GM12878 (cell line): ENCODE results near the gene GADL1. TPM values are rescaled to one million over a fixed set of nuclear protein-coding genes. Genes with fewer than 3 reads are reported as not detected.

Source experiments
- ATAC-seq: fragments of 200-7000 bp; cut with Tn5 transposase; 3 replicates; pipeline ENCODE4 v1.9.1; 2020; ENCODE audit warnings: mild to moderate bottlenecking, moderate library complexity
- BruUV-seq: library from RNA; stranded (reverse); fragments of 400-500 nt; replicated peaks from 2 replicates; lab custom pipeline; 2021; lab: Mats Ljungman, UMichigan
- CTCF ChIA-PET: fragments of 300-600 bp; sonication (Branson Sonifier 250); formaldehyde crosslinking; extraction: SDS; loops from one replicate; lab custom pipeline; 2021; ENCODE audit warnings: inconsistent platforms; lab: Yijun Ruan, JAX
- POLR2A ChIA-PET: fragments of 350-600 bp; formaldehyde crosslinking; extraction: SDS; loops from one replicate; lab custom pipeline; 2021; ENCODE audit warnings: inconsistent platforms; lab: Charles Lee
- RAD21 ChIA-PET: fragments of 300-600 bp; sonication (Branson Sonifier 250); formaldehyde crosslinking; loops from one replicate; lab custom pipeline; 2023; ENCODE audit warnings: antibody characterized with exemption; ENCODE audit not compliant: unreplicated experiment; lab: Charles Lee
- SMC1A ChIA-PET: fragments of 300-600 bp; sonication (Branson Sonifier 250); formaldehyde crosslinking; loops from one replicate; lab custom pipeline; 2023; ENCODE audit not compliant: unreplicated experiment, uncharacterized antibody; lab: Charles Lee
- DNase-seq: peaks from one replicate; pipeline ENCODE4 v3.0.0-alpha.2; 2011; ENCODE audit warnings: low read depth, low spot score
- FAIRE-seq: peaks from 3 replicates; lab custom pipeline; 2011; peaks lifted over from hg19 to GRCh38; lab: Jason Lieb, UNC
- H2AFZ ChIP-seq: 2 replicates; pipeline ENCODE4 v1.6.0; 2011; ENCODE audit warnings: low read depth, low read length, control low read depth; ENCODE audit not compliant: control insufficient read depth
- H3K27ac ChIP-seq: 2 replicates; pipeline ENCODE4 v1.5.1; 2011; ENCODE audit warnings: control low read depth; ENCODE audit not compliant: control insufficient read depth, insufficient read depth
- H3K27me3 ChIP-seq, 2 experiments: replicated peaks in 1 of 2; 2 replicates each; pipeline versions ENCODE4 v1.6.0 to v1.6.1; 2011; ENCODE audit warnings: low read length in 1 of 2; ENCODE audit not compliant: control insufficient read depth in 2 of 2, insufficient read depth in 2 of 2
- H3K36me3 ChIP-seq, 2 experiments: 2 replicates each; pipeline ENCODE4 v1.5.1; 2011; ENCODE audit warnings: low read length in 1 of 2; ENCODE audit not compliant: control insufficient read depth in 2 of 2, insufficient read depth in 2 of 2
- H3K4me1 ChIP-seq: 2 replicates; pipeline ENCODE4 v1.6.1; 2011; ENCODE audit warnings: mild to moderate bottlenecking, low read length, moderate library complexity, mixed read lengths; ENCODE audit not compliant: control insufficient read depth, insufficient read depth
- H3K4me2 ChIP-seq: 2 replicates; pipeline ENCODE4 v1.6.0; 2011; ENCODE audit warnings: control low read depth; ENCODE audit not compliant: control insufficient read depth, insufficient read depth
- H3K4me3 ChIP-seq: fragments of 200-600 bp; sonication (generic); 2 replicates; pipeline ENCODE4 v1.5.1; 2016
- H3K79me2 ChIP-seq: 2 replicates; pipeline ENCODE4 v1.6.0; 2011; ENCODE audit warnings: low read length; ENCODE audit not compliant: control insufficient read depth, insufficient read depth
- H3K9ac ChIP-seq: 2 replicates; pipeline ENCODE4 v1.8.0; 2011; ENCODE audit warnings: low read length, control low read depth, mixed read lengths; ENCODE audit not compliant: control insufficient read depth, insufficient read depth
- H3K9me3 ChIP-seq: replicated peaks from 3 replicates; pipeline ENCODE4 v1.5.1; 2011; ENCODE audit warnings: mild to moderate bottlenecking, low read length; ENCODE audit not compliant: control insufficient read depth, insufficient read depth
- H4K20me1 ChIP-seq: 2 replicates; pipeline ENCODE4 v1.6.0; 2011; ENCODE audit not compliant: control insufficient read depth, insufficient read depth
- BCL3 ChIP-seq: IDR thresholded peaks from 2 replicates; pipeline ENCODE4 v1.6.1; 2011; ENCODE audit warnings: borderline replicate concordance, low read depth, mild to moderate bottlenecking, moderate library complexity, low read length; ENCODE audit not compliant: insufficient read depth, poor library complexity, severe bottlenecking
- BRCA1 ChIP-seq: IDR thresholded peaks from 2 replicates; pipeline ENCODE4 v1.6.1; 2011; ENCODE audit warnings: low read depth, low read length, improper control_type of control experiment
- CHD2 ChIP-seq: IDR thresholded peaks from 2 replicates; pipeline ENCODE4 v1.6.1; 2011; ENCODE audit warnings: low read depth, low read length, improper control_type of control experiment, borderline replicate concordance
- ELK1 ChIP-seq: IDR thresholded peaks from 2 replicates; pipeline ENCODE4 v1.6.1; 2012; ENCODE audit warnings: low read depth, low read length, improper control_type of control experiment
- ESRRA ChIP-seq: IDR thresholded peaks from 2 replicates; pipeline ENCODE4 v1.6.1; 2012; ENCODE audit warnings: mild to moderate bottlenecking, low read length, improper control_type of control experiment
- ETV6 ChIP-seq, 2 experiments: fragments of 450-650 bp in 1 of 2; IDR thresholded peaks in 1 of 2; conservative IDR thresholded peaks in 1 of 2; 2 replicates each; pipeline ENCODE4 v1.6.1; 2014; ENCODE audit warnings: antibody characterized with exemption in 1 of 2, borderline replicate concordance in 1 of 2, low read depth in 1 of 2, mild to moderate bottlenecking in 1 of 2, moderate library complexity in 1 of 2
- HCFC1 ChIP-seq: fragments of 150-350 bp; IDR thresholded peaks from 2 replicates; pipeline ENCODE4 v1.6.1; 2014; ENCODE audit warnings: low read length
- IRF4 ChIP-seq: IDR thresholded peaks from 2 replicates; pipeline ENCODE4 v1.6.1; 2011; ENCODE audit warnings: low read depth, low read length
- KLF5 ChIP-seq: fragments of 450-650 bp; IDR thresholded peaks from 2 replicates; pipeline ENCODE4 v1.6.1; 2014; ENCODE audit warnings: mild to moderate bottlenecking; ENCODE audit not compliant: partially characterized antibody
- MAX ChIP-seq: IDR thresholded peaks from 2 replicates; pipeline ENCODE4 v1.6.1; 2012; ENCODE audit warnings: low read depth, low read length, improper control_type of control experiment
- RBBP5 ChIP-seq: fragments of 200-600 bp; sonication (generic); conservative IDR thresholded peaks from 2 replicates; pipeline ENCODE4 v1.6.1; 2016
- TARDBP ChIP-seq: IDR thresholded peaks from 2 replicates; pipeline ENCODE4 v1.6.1; 2016; ENCODE audit warnings: borderline replicate concordance
- ZNF207 ChIP-seq: fragments of 450-650 bp; IDR thresholded peaks from 2 replicates; pipeline ENCODE4 v1.6.1; 2014; ENCODE audit warnings: antibody characterized with exemption, mild to moderate bottlenecking, borderline replicate concordance
- WGBS: methylation state at CpG from one replicate; pipeline ENCODE4 v1.1.6; 2016; ENCODE audit warnings: low lambda C conversion rate; ENCODE audit not compliant: insufficient replicate concordance, insufficient coverage; ENCODE audit errors: missing lambda C conversion rate; 5-methylcytosine and 5-hydroxymethylcytosine counted together
- in situ Hi-C: fragments of 300-500 bp; cut with MboI; formaldehyde crosslinking; loops from 9 replicates; pipeline ENCODE4 v1.14.3; 2018; ENCODE audit warnings: mixed read lengths
- intact Hi-C: fragments of 100-400 bp; cut with micrococcal nuclease; formaldehyde crosslinking; loops from one replicate; pipeline ENCODE4 v1.14.2; 2022; ENCODE audit not compliant: unreplicated experiment
- polyA plus RNA-seq, 11 experiments: library from polyadenylated mRNA; depleted of rRNA in 4 of 11; unstranded in 6 of 11; stranded (reverse) in 5 of 11; fragments of >200 nt; fragmentation: Nextera tagmentation in 4 of 11; fragmentation: Illumina TruSeq in 1 of 11; extraction: Ambion mirVana in 4 of 11; extraction: Trizol in 1 of 11; gene quantifications; 1 replicate in 1 of 11; 2 replicates in 10 of 11; pipeline versions ENCODE4 v1.2.1 to v1.2.3, GENCODE V29; 2011 to 2016; ENCODE audit warnings: inconsistent platforms in 2 of 11, missing spikeins in 2 of 11, low read depth in 1 of 11
- total RNA-seq, 4 experiments: library from RNA; depleted of rRNA in 3 of 4; stranded (reverse); fragments of >200 nt in 3 of 4; fragmentation: Illumina TruSeq in 1 of 4; extraction: Trizol in 1 of 4; gene quantifications; 2 replicates each; pipeline versions ENCODE4 v1.2.1 to v1.2.3, GENCODE V29; 2013 to 2021

GADL1 gene
- total and polyA plus RNA-seq, 10 of the 15 experiments (the other 5 are each of a cell fraction or from before 2014, with no cell fraction given), result 0.04 TPM; not detected in 9

- TF ChIP-seq KLF5 (no peak), ESRRA (no peak)
Observed at GRCh38 chr3:30827080-30827479, 67.4 kb downstream of the GADL1 start (continued).

- BruUV-seq, result no TSS peak
- Histone ChIP-seq H3K4me1 (no peaks in the 10 kb centered on the region), H3K4me3 (no peak overlapping the region), H3K79me2 (no peaks in the 10 kb centered on the region), H2AFZ (no peak overlapping the region), H3K27ac (no peak overlapping the region), H3K36me3 (no peaks in the 10 kb centered on the region), H3K9me3 (no peaks in the 10 kb centered on the region), H3K4me2 (no peak overlapping the region), H3K9ac (no peak overlapping the region), H4K20me1 (no peaks in the 10 kb centered on the region), H3K27me3 (peaks cover 0 to 2% of the 10 kb centered on the region in 2 experiments; a peak in 1 of 4 replicates)
- no peak for ATAC-seq
- ChIA-PET SMC1A (no interaction called here), POLR2A (no interaction called here), RAD21 (no interaction called here), CTCF (no interaction called here)
- no peak for FAIRE-seq
- in situ Hi-C loops, result no loop called here
- WGBS, result 0% methylated on average over 2 of the region's 2 CpGs
- no peak for DNase-seq
- intact Hi-C loops, result no loop called here
- TF ChIP-seq MAX (no peak), ZNF207 (no peak), RBBP5 (no peak), TARDBP (no peak), BCL3 (no peak), CHD2 (no peak), IRF4 (no peak), BRCA1 (no peak), HCFC1 (no peak), ETV6 (conservative IDR thresholded peaks at IDR 0.05 in 1 of 2, IDR thresholded peaks at IDR 0.05 in 1 of 2; ENCODE audit: borderline replicate concordance in 1 of 2, low read depth in 1 of 2) (no peak), ELK1 (no peak)
Observed at GRCh38 chr3:30826531-30826942, 67.9 kb downstream of the GADL1 start.
